Kasumi-1 (cell line): ENCODE data around the gene NARS2.
"Not testable (repeated sequence)": the region's sequence is repeated elsewhere in the genome, so short reads cannot be mapped to it uniquely, and the experiment has no call there.

Source experiments
- DNase-seq, 2 experiments: peaks; one replicate each; lab custom pipeline; 2025; lab: John Stamatoyannopoulos, UW

The NARS2 gene

GRCh38 chr11:78575478-78575877 is 814 bp upstream of the NARS2 start:
- no peak for DNase-seq

DNA sequence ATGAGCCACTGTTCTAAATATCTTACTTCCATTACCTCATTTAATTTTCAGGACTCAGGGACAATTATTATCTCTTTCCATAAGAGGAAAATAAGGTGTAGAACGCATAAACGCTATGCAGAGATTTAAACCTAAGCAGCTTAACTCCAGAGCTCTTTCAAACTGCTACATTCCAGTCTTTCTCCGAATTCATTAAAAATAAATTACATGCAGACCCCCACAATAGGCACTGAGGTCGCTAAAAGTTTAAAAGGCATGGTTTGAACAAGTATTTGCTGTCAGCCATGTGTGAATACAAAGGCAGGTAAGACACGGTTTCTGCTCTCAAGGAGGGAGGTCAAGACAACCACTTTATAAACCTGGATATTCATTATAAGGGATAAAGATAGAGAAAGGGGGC is 983 bp downstream of the NARS2 start:
- no peak for DNase-seq

DNA sequence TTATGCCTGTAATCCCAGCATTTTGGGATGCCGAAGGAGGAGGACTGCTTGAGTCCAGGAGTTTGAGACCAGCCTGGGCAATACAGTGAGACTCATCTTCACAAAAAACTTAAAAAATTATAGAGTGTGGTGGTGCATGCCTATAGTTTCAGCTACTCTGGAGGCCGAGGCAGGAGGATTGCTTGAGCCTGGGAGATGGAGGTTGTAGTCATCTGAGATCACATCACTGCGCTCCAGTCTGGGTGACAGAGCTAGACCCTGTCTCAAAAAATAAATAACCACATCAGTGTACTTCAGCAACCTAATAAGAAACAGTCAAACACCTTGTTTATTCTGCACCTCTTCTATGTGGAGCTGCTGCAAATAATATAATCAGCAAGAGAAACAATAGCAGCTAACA is 1.4 kb downstream of the NARS2 start:
- no peak for DNase-seq

DNA sequence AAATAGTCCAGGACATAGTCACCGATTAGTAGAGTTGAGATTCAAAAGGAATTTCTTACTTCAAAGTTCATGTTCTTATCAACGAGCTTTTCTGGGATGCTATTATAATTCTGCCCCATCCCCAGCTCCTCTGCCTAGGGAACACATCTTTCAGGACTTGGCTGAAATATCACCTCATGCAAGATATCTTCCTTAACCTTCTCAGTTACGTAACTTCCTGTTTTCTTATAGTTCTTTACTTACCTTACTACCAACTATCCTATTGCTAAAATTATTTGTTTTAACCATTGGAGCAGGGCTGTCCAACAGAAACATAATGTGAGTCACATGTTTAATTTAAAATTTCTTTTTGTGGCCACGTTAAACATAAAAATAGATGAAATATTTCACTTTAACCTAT is 2.3 kb downstream of the NARS2 start:
- DNase-seq: no peak

DNA sequence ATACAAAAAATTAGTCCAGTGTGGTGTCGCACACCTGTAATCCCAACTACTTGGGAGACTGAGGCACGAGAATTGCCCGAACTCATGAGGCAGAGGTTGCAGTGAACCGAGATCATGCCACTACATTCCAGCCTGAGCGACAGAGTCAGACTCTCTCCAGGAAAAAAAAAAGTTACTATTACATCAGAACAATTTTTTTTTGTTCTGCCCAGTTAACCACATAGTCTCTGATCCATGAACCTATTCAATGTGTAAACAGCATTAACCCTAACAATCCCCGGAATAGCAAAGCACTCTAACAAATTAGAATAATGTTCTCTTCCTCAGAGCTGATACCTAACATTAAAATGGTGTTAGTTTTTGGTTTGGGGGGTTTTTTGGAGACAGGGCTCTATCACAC is 4.6 kb downstream of the NARS2 start:
- DNase-seq: no peak

DNA sequence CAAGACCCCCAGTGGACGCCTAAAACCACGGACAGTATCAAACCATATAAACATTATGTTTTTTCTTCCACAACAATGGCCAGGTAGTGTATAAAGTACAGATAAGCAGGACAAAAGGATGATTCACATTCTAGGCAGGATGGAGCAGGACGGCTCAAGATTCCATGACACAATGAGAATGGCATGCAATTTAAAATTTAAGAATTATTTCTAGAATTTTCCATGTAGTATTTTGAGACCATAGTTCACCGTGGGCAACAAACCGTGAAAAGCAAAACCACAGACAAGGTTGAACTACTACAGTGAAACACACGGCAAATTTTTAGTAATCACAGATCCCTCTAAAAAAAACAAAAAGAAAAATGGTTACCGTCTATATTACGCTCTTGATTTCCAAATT is 7.5 kb downstream of the NARS2 start:
- no peak for DNase-seq

DNA sequence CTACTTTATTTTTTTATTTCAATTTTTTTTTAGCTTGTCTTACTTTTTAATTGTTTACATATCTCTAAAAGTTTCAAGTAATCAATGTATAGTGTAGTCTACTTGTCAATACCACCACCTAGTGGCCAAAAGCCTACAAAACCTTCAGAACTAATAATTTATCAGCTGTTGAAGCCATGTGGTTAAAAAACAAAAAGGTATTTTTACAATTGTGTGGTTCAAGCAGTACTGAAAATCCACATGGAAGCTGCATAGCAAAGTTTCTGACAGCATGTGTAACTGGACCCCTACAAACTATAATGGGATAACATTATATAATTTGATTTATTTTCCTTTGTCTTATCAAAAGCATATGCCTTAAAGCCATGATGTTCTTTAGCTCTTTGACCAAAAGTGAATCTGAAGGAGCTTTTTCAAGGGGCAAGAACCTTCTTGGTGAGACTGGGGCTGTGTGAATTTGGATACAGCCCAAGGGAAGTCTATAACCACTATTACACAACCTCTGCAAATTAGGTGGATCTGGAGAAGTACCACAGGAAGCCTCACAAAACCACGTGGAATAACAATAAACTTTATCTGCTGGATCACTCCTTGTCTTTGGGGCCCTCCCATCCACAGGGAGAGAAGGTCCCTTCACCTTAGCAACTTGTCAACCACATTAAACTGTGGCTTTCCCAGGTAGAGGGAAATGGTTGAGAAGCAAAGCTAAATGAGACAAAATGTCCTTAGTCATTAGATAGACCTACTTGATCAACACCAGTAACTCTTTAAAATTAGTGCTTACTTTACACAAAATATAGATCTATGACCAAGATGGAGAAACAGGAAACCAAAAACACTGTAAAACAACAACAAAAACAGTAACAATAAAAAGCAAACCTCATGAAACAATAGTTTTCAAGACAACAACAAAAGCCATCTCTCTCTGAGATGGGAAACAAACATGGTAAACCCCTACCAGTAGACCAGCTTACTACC is 9.9 kb downstream of the NARS2 start:
- peak; percentile 74 to 75 for DNase-seq

- DNase-seq: not testable (repeated sequence)
These were observed 10.6 kb downstream of the NARS2 start for GRCh38 chr11:78564037-78564436.

- DNase-seq: not testable (repeated sequence)
These were observed 11.6 kb downstream of the NARS2 start for GRCh38 chr11:78563090-78563489.

DNA sequence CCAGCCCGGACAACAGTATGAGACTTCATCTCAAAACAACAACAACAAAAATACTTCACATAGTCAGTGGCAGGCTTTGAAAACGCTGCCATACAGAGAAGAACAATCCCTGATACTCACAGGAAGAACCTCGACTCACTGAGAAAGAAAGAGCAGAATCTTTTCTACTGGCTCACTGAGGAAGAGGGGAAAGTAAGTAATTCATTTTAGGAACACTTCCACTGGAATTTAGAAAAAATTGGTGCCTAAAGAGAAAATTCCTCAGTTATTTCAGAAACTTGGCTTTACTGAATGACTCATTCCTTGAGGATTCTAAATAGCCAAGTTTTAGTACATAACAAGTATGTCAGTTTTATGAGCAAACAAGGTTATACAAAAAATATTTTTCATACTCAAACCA is 12.3 kb downstream of the NARS2 start:
- DNase-seq: no peak

GRCh38 chr11:78560826-78561484 is 13.7 kb downstream of the NARS2 start:
- peak; percentile 18 to 41 for DNase-seq

DNA sequence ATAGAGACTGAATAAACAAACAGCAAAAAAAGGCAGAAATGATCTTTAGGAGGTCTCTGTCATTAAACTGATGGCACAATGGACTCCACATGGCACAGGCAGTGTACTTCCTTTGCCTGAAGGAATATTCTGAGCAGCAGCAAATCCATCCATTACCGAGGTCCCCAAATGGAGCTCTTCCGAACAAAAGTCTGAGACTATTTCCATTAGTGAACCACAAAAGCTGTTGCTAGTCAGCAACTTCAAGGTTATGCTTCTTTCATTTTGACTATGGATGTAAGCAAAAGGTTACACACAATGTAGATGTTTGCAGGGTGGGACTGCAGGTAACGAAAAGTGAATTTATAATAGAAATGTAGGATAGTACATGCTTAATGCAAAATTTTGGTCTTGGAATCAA is 14.5 kb downstream of the NARS2 start:
- no peak for DNase-seq

DNA sequence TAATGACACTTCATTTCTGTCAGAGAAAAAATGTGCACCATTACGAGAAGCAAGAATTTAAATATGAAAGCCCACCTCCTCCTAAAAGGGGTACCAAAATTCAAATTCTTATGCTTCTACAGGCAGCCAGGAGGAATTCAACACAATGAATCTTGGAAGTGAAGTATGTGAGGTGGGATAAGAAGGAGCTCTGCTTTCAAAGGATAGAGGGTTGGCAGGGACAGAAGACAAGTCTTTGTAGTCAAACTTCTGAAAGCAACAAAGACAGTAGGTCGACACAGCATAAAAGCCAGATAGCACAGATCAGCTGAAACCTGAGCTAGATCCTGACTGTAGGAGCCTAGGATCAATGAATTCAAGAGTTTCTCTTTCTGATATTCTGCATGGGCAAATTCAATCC is 17.4 kb downstream of the NARS2 start:
- no peak for DNase-seq

- DNase-seq: no peak
These were observed 19.1 kb downstream of the NARS2 start for GRCh38 chr11:78555592-78555991.

GRCh38 chr11:78552881-78553280 is 21.8 kb downstream of the NARS2 start:
- DNase-seq: no peak

GRCh38 chr11:78552139-78552538 is 22.5 kb downstream of the NARS2 start:
- DNase-seq: not testable (repeated sequence)

- DNase-seq: no peak
These were observed 23.6 kb downstream of the NARS2 start for GRCh38 chr11:78551066-78551465.

- DNase-seq: no peak
These were observed 24.8 kb downstream of the NARS2 start for GRCh38 chr11:78549624-78550409.

GRCh38 chr11:78548911-78549590 is 25.6 kb downstream of the NARS2 start:
- DNase-seq: no peak

- no peak for DNase-seq
These were observed 26.5 kb downstream of the NARS2 start for GRCh38 chr11:78547931-78548705.

DNA sequence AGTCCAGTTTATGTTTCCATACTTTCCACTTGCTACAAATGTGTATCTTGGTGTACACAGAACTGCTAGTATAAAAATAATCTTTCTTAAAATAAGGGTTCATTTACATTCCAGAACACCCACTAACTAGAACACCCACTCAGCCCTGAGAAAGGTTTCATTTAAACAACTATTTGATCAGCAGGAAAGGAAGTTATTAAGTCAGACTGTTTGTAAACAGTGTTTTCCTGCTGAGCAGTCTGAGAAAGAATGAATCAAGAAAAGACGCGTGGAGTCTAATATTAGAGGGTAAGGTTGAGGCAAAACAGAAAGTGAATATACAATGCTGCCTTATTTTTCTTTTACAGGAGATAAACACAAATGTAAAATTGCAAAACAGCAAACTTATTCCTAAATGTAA is 32.7 kb downstream of the NARS2 start:
- no peak for DNase-seq
